ENCODE measurements around the gene HCRTR2.
"Not testable (repeated sequence)": the region's sequence is repeated elsewhere in the genome, so short reads cannot be mapped to it uniquely, and the experiment has no call there.

The HCRTR2 gene

GRCh38 chr6:55174211-55175026, at the start of gene HCRTR2:
Gene HCRTR2, plus strand, starts transcription at chr6:55174515. Its CDS starts 73 bp downstream, at chr6:55174588.
- no peak for DNase-seq (ENCODE audit: low read depth in 3 of 3, low spot score in 1 of 3)

DNA sequence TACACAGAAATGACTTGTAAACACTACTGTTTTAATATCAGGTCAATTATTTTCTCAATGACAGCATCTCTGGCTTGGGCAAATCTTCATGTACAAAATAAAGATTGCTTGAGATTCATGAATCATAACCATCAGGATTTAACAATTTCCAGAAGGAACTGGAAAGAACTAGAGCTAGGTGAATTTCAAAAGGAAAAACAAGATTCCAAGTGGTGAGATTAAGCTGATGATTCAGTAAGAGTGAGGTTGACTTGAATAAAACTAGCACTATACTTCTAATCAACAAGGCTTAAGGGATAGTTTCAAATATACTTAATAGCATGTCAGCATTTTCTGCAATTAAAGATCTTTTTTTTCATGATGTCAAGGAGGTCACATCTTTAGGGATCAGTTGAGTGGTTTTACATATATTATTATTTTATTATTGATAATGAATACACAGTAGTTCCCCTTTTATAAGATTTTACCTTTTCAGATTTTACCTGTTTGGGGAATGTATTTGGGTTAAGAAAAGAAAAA, 43.5 kb upstream of the HCRTR2 start:
- no peak for DNase-seq (ENCODE audit: low read depth in 3 of 3, low spot score in 1 of 3)

- DNase-seq (ENCODE audit: low read depth in 3 of 3, low spot score in 1 of 3), result no peak
These were observed 42.7 kb upstream of the HCRTR2 start for GRCh38 chr6:55131616-55132015.

DNA sequence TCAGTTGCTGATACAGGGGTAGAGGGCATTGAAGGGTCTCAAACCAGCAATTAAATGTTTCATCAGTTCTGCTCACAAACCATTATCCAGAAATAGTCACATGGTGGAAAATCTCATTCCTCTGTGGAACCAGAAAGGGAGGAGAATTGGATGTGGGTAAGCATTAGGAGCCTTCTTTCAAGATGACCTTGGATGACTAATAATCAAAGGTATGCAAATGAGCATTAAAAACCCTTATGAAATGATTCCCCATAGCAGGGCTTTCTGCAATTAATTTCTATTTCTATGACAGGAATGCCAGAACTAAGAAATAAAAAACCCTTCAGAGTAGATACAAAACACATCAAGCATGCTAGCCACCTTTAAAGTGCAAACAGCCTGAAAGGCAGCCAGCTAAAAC, 37.4 kb upstream of the HCRTR2 start:
- DNase-seq (ENCODE audit: low read depth in 3 of 3, low spot score in 1 of 3), result no peak

GRCh38 chr6:55137929-55138693, 36.2 kb upstream of the HCRTR2 start:
- DNase-seq (ENCODE audit: low read depth in 3 of 3, low spot score in 1 of 3), result no peak

GRCh38 chr6:55141611-55142010, 32.7 kb upstream of the HCRTR2 start:
- DNase-seq (ENCODE audit: low read depth in 3 of 3, low spot score in 1 of 3), result no peak

DNA sequence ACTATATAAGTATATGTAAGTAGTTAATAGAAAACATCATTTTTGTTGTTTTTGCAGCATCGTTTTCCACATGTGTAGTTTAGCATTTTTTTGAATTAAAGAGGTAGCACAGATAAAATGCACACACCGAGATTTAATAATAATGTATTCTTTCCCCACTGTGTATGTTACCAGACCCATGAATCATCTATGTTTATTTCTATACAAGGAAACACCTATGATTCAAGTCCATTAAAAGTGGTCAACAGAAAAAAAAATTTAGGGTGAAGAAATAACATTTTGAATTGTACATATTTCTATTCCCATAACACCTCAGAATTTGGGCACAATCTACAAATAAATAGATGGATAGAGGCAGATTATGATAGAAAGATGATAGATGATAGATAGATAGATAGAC, 31.7 kb upstream of the HCRTR2 start:
- no peak for DNase-seq (ENCODE audit: low read depth in 3 of 3, low spot score in 1 of 3)

DNA sequence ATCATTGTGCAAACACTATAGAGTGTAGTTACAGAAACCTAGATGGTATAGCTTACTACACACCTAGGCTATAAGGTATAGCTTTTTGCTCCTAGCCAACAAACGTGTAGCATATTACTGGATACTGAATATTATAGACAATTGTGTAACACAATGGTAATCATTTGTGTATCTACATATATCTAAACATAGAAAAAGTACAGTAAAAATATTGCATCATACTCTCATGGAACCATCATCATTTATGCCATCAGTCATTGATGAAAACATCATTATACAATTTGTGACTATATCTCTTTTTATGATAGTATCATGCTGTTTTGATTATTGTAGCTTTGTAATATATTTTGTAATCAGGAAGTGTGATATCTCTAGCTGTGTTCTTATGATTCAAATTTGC, 21.0 kb upstream of the HCRTR2 start:
- DNase-seq (ENCODE audit: low read depth in 3 of 3, low spot score in 1 of 3), result no peak

- DNase-seq (ENCODE audit: low read depth in 3 of 3, low spot score in 1 of 3), result not testable (repeated sequence)
These were observed 15.5 kb upstream of the HCRTR2 start for GRCh38 chr6:55158784-55159183.

DNA sequence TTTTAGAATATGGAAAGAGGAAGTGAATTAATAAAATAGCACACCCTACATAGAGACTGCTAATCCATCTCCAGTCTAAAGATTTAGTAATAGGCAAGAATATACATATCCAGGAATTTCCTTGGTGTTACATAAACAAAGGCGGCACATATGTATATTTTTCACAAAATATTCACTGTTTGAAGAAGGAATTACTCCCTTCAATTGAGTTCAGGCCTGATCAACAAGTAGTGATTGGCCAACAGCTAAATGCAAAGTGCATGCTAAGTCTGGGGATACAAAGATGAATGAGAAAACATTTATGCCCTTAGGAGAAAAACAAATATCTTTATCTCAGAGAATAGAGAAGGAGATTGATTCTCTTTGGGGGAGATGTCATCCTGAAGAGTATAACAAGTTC, 6.5 kb upstream of the HCRTR2 start:
- DNase-seq (ENCODE audit: low read depth in 3 of 3, low spot score in 1 of 3), result no peak

DNA sequence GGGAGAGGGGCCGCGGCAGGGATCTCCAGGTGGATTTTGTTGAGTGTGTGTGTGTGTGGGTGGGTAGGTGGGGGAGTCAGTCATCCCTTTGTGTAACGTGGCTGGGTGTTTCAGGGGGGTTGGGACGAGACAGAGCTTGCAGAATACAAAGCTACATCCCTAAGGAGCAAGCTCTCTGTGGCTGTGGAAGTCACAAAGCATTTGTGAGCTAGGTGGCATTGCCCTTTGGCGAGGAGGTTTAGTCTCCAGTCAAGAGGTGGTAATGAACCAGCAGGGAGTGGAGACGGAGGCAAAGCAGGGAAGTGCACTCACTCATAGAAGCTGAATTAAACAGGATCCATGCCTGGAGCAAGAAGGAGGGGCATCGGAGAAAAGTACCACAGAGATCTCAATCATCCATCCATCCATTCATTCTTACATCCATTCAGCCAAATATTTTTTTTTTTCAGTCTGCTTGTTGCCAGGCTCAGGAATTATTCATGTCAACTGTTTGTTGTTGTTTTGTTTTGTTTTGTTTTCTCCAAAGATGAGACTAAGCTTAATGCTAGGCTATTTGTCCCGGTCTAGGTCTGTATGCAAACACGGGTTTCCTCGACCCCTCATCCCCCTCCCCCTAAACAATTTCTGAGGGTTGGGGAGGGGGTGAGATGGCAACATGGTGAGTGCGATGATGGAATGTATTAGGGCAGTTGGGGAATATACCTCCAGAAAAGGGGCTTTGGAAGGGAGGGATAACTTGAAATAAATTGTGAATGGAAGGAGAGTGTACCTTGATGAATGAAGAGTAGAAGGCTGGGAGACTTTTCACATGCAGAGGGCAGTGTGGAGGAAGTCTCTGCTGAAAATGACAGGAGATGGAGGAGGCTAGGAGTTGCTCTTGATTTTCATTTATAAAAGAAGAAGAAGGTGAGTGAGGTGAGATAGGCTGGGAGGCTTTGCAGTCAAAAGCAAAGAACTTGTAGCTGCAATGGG, 1.0 kb downstream of the HCRTR2 start:
- DNase-seq (ENCODE audit: low read depth in 3 of 3, low spot score in 1 of 3), result no peak

- DNase-seq (ENCODE audit: low read depth in 3 of 3, low spot score in 1 of 3), result no peak
These were observed 2.6 kb downstream of the HCRTR2 start for GRCh38 chr6:55176958-55177357.

DNA sequence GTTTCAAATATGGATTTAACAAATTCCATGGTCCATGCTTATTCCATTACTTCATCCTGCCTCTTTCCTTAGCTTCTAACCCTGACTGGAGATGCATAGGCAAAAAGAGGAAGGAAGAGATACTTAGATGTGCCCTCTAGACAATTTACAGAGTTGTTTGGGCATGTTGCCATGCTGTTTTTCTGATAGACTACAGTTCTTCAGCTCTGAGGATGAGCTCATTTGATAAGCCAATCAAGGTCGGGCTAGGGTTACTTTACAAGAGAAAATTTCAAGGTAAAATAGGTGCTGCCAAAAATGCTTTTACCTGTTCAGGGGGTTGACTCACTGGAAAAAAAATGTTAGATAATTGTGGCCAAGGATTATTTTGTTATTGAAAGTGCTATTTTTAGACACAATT, 5.9 kb downstream of the HCRTR2 start:
- no peak for DNase-seq (ENCODE audit: low read depth in 3 of 3, low spot score in 1 of 3)

GRCh38 chr6:55182016-55182650, 7.8 kb downstream of the HCRTR2 start:
- no peak for DNase-seq (ENCODE audit: low read depth in 3 of 3, low spot score in 1 of 3)

DNA sequence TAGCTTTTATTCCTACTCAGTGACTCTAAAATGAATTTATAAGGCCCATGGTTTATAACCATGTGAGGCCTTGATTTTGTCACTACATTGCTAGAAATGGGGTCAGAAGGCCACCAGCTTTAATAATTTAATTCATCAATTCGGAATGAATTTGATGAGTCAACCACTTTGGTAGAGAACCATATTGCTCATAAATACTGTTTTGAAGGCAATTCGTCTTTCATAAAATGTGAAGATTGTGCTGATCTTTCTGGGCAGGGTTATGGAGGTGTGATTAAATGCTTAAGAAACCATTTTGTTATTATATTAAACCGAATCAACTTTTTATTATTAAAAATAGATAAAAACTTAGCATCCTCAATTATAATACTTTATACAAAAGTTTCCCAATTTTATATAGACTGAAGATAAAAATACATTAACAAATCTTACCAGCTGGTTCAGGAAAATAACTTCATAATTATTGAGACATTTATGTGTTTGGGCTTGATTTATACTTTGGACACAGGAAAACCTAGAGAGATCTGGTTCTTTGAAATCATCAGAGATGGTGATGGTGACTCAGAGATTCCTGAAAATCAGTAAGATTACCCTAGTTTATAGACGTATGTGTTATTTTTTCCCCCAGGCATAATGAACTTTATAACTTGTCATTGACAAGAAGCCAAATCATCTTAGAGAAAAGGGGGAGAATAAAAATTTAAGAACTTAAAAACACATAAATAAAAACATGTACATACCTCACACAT, 10.6 kb downstream of the HCRTR2 start:
- no peak for DNase-seq (ENCODE audit: low read depth in 3 of 3, low spot score in 1 of 3)

DNA sequence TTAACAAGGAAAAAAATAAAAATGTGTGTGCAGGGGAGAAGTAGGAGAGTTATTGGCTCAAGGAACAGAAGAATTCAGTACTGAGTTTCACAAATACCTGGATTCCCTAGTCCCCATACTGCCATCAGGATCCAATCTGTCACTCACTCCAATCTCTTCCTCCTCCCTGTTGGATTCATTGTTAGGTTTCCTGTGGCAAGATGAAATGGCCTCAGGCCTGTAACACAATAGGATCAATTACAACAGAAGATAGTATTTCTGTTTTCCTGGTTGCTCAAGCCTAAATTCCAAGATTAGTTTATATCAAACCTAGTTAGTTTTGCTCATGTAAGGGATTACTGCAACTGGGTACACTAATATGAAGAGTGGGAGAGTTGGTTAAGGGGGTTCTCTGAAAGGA, 24.4 kb downstream of the HCRTR2 start:
- no peak for DNase-seq (ENCODE audit: low read depth in 3 of 3, low spot score in 1 of 3)

GRCh38 chr6:55199239-55199638, 24.9 kb downstream of the HCRTR2 start:
- no peak for DNase-seq (ENCODE audit: low read depth in 3 of 3, low spot score in 1 of 3)

- no peak for DNase-seq (ENCODE audit: low read depth in 3 of 3, low spot score in 1 of 3)
These were observed 34.5 kb downstream of the HCRTR2 start for GRCh38 chr6:55208478-55209458.

DNA sequence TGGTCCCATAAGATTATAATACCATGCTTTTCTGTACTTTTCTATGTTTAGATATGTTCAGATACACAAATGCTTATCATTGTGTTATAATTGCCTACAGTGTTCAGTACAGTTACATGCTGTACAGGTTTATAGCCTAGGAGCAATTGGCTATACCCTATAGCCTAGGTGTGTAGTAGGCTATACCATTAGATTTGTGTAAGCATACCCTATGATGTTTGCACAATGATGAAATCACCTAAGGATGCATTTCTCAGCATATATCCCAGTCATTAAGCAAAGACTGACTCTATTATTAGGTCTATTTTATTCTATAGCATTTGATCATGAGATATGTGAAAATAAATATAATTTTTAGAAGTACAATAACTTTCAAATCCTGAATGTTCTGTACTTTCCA, 36.6 kb downstream of the HCRTR2 start:
- no peak for DNase-seq (ENCODE audit: low read depth in 3 of 3, low spot score in 1 of 3)
